Measurements from ENCODE around the gene GAPVD1. TPM values are rescaled to one million over a fixed set of nuclear protein-coding genes. Genes with fewer than 3 reads are reported as not detected.

The GAPVD1 gene
- total RNA-seq, 1 experiment from 2014 or later: 53.1 TPM

- TF ChIP-seq EGR1 (IDR thresholded peaks at IDR 0.05; ENCODE audit: low read depth): no peak
Observed at GRCh38 chr9:125297917-125298316, 36.3 kb downstream of the GAPVD1 start (continued).

DNA sequence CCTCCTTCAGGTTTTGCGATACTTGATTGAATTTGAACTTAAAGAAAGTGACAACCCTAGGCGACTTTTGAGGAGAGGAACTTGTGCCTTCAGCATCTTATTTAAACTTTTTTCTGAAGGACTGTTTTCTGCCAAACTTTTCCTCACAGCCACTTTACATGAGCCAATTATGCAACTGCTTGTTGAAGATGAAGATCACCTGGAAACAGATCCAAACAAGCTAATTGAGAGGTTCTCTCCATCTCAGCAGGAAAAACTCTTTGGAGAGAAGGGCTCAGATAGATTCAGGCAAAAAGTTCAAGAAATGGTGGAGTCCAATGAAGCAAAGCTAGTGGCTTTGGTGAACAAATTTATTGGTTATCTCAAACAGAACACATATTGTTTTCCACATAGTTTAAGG lies 40.6 kb downstream of the GAPVD1 start:
- Histone ChIP-seq H3K4me1 (ENCODE audit: control insufficient read depth in 1 of 2, insufficient read depth in 2 of 2, low read length in 2 of 2) (no peaks in the 10 kb centered on the region), H3K4me3 (replicated peaks in 1 of 2; ENCODE audit: low read depth in 1 of 2, low read length in 2 of 2) (no peak overlapping the region), H3K36me3 (ENCODE audit: control insufficient read depth in 1 of 2, insufficient read depth in 2 of 2, low read length in 2 of 2) (peaks cover 6 to 11% of the 10 kb centered on the region in 2 experiments; a peak in 3 of 4 replicates), H3K9me2 (ENCODE audit: insufficient read depth) (no peaks in the 10 kb centered on the region), H3K27ac (ENCODE audit: low read depth, low read length) (no peak overlapping the region), H3K9me3 (ENCODE audit: control insufficient read depth in 1 of 2, insufficient read depth in 1 of 2, low read depth in 1 of 2, low read length in 2 of 2) (no peaks in the 10 kb centered on the region), H2AFZ (ENCODE audit: low read depth, low read length, poor library complexity, severe bottlenecking) (no peak overlapping the region), H3K4me2 (ENCODE audit: low read length) (no peak overlapping the region), H3K27me3 (ENCODE audit: insufficient read depth, low read length) (no peaks in the 10 kb centered on the region), H4K20me1 (ENCODE audit: insufficient read depth) (no peaks in the 10 kb centered on the region), H3K79me2 (ENCODE audit: insufficient read depth, low read length) (peaks cover 15% of the 10 kb centered on the region), H3K9ac (ENCODE audit: low read length) (no peak overlapping the region)
- intact Hi-C loops (cut with micrococcal nuclease): no loop called here
- TSS peak; percentile 75 for BruUV-seq (replicated peaks)
- RAD21 ChIA-PET (ENCODE audit: low non-redundant PET in 1 of 2, low total read pairs in 2 of 2, uncharacterized antibody in 2 of 2, unreplicated experiment in 2 of 2): no interaction called here
- CTCF ChIA-PET: no interaction called here
- no peak for DNase-seq (ENCODE audit: low read depth, low spot score)
- no peak for ATAC-seq
- TF ChIP-seq TCF7L2 (IDR thresholded peaks at IDR 0.05; ENCODE audit: borderline replicate concordance, extremely low read depth, insufficient read depth, insufficient read length) (no peak), CEBPB (IDR thresholded peaks at IDR 0.05; ENCODE audit: low read depth) (no peak), ZFX (IDR thresholded peaks at IDR 0.05) (no peak), EGR1 (IDR thresholded peaks at IDR 0.05; ENCODE audit: low read depth) (no peak), YY1 (IDR thresholded peaks at IDR 0.05; ENCODE audit: extremely low read depth, insufficient replicate concordance, low read depth, low read length) (no peak), SIN3A (IDR thresholded peaks at IDR 0.05; ENCODE audit: low read depth) (no peak), EZH2phosphoT487 (IDR thresholded peaks at IDR 0.05; ENCODE audit: borderline replicate concordance) (no peak)
- TF ChIP-seq, protein P1, sequence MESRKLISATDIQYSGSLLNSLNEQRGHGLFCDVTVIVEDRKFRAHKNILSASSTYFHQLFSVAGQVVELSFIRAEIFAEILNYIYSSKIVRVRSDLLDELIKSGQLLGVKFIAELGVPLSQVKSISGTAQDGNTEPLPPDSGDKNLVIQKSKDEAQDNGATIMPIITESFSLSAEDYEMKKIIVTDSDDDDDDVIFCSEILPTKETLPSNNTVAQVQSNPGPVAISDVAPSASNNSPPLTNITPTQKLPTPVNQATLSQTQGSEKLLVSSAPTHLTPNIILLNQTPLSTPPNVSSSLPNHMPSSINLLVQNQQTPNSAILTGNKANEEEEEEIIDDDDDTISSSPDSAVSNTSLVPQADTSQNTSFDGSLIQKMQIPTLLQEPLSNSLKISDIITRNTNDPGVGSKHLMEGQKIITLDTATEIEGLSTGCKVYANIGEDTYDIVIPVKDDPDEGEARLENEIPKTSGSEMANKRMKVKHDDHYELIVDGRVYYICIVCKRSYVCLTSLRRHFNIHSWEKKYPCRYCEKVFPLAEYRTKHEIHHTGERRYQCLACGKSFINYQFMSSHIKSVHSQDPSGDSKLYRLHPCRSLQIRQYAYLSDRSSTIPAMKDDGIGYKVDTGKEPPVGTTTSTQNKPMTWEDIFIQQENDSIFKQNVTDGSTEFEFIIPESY (IDR thresholded peaks at IDR 0.05; ENCODE audit: extremely low read depth, insufficient replicate concordance, low read length): no peak
- POLR2A ChIA-PET: no interaction called here
